ENCODE data around the gene CYFIP1.

Gene CYFIP1

DNA sequence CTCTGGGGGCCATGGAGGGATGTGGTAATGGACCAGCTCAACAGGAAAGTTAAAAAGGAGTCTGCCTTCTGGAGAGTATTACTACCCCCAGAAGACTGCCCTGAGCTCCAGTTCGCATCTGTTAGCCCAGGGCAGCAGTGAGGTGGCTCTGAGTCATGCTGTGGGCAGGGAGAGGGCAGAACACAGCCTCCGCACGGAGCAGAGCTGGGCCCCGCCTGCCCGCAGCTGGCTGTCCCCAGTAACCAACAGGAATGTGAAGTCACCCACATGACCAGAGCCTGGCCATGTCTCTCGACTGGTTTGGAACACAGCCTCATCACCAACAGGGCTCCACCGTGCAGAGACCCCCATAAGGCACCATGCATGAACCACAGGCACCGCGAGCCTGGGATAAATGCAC is 62.1 kb downstream of the CYFIP1 start:
- no peak for DNase-seq (ENCODE audit: low read depth)

DNA sequence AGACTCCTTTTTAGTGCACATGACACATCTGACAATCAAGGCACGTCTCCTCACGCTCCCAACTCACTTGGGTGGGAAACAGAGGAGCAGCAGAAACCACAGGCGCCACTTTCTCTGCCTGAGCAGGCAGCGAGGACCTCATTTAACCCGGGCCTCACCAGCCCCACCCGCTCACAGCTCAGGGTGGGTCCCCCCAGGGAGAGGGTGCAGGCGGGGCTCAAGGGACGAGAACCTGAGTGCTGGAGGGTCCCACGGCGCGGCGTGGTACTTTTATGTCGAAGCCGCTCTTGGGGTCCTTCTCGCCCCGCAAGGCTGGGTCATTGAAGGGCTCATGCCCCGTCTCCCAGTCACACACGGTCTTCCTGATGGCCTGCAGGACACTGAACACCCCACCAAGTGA is 62.6 kb downstream of the CYFIP1 start:
- DNase-seq (ENCODE audit: low read depth) = no peak

DNA sequence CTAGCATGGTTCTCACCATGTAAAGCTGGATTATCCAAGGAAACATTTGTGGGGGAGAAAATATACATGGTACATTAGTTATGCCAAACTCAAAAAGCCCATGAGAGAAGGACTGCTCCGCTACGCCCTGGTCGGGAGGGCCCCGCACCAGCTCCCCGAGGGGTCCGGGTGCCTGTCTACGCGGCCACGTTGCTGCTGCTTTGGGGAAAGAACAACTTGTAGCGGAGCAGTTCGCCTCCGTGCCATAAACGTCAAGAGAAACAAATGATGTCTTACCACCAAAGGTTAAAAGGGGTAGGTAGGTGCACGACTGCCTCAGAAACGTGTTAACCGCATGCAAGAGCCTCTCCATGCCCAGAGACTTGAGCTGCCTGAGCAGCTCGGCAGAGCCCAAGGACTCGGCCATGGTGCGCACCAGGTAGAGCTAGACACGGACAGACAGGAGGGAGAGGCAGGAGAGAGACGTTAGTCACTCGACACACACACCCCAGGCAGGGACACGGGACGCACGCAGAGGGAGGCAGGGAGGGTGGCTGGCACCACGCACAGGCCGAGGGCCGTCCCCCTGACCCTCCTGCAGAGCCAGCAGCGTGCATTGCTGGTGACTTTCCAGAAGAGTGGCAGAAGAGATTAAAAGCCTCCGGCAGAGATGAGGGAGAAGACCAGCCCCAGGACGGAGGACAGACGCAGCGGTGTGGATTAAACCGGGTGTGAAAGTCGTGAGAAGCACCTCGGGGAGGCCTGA is 63.4 kb downstream of the CYFIP1 start:
- no peak for DNase-seq (ENCODE audit: low read depth)

DNA sequence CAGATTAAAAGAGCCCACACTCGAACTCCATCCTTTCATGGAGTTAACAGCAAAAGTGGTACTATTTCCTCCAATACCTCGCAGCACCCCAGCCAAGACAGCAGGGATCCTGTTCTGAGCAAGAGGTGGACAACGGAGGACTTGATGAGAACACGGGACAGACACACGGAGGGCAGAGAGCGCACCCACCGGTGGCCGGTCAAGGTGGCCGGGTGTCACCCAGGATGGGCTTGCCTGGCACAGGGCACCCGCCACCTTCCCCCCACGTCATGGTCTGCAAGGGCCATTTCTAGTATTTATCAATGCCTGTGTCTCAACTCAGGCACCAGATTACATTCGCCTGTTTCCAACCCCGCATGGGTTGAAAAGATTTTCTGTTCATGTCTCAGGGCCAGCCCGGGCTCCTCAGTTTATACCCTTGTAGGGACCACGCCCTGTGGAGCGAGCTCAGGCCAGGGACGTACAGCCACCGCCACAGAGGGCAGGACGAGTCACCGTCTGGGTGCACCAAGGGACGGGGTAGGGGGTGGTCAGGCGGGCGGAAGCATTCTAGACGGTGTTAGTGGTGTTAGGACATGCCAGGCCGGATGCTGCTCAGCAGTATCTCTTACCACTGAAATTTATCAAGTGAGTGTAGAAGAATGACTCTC is 64.2 kb downstream of the CYFIP1 start:
- DNase-seq (ENCODE audit: low read depth) = no peak

DNA sequence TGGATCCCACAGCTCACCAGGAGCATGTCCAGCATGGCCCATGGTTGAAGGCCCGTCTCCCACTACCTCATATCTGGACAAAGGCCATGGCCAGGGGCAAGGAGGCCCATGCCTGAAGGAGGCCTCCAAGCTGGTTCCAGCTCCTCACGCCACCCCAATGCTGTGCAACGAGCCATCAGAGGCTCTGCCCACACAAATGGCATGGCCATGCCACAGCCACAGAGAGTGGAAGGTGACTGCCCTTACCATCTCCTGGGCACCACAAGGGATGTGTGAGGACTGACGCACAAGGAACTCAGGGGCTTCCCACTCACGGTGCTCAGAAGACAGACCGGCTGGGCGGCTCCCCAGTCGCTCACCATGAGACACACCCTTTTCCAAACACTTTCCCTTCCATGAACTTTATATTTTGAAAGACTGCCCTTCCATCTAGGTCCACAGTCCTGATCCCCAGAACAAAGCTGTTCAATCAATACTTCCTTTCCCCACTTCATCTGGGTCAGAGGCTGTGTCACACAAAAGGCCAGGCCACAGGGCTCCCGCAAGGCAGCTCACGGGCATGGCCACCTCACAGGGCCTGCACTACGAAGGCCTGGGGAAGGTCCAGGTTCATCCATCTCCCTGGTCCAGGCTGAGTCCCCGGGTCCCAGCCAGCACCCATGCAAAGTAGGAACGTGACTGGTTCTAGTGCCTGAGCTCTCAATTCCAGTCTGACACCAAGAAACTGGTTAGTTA is 66.4 kb downstream of the CYFIP1 start:
- no peak for DNase-seq (ENCODE audit: low read depth)

DNA sequence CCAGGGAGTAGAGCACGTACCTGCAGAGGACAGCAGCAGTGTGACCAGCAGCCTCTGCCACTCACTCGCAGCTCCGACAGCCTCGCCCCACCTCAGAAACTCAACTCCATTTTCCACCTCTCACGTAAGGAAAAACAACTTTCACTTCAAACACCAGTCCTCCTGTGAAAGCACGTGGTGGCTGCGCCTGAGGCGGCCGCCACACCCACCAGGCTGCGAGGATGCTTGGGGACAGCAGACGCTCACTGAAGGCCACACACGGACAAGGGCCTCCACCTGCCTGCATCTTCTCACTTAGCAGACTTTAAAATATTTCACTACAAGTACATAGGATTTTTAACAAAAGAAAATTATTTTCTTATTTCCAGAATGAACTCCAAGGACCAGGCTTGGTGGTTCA is 67.9 kb downstream of the CYFIP1 start:
- DNase-seq (ENCODE audit: low read depth) = no peak

DNA sequence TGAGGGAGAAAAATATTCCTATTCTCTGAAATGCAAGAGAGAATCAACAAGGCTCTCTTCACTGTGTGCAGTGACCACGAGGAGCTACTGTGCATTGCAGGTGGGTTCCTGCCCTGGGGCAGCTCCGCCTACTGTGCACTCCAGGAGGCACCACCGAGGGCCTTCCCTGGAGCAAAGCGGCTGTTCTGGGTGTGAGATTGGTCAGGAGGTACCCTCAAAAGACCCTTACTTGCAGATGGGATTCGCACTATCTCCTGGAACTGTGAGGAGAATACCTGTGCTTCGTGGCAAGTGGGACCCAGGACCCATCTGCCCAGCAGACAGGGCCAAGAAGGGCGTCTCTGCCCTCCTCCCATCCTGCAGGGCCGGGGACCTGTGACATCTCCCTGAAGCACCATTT is 68.9 kb downstream of the CYFIP1 start:
- DNase-seq (ENCODE audit: low read depth) = no peak

DNA sequence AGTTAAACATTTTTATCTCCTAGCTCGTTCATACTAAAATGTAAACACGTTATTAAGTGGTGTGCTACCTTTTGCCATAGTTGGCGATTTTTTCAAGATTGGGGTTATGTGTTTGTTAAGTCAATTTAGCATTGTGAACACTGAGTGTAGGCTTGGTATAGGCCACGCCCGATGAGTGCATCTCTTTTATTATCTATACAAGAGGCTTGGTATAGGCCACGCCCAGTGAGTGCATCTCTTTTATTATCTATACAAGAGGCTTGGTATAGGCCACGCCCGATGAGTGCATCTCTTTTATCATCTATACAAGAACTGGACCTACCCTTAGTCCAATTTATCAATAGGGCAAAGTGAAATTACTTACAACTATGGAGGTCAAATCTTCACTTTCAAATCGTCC is 71.3 kb downstream of the CYFIP1 start:
- no peak for DNase-seq (ENCODE audit: low read depth)

DNA sequence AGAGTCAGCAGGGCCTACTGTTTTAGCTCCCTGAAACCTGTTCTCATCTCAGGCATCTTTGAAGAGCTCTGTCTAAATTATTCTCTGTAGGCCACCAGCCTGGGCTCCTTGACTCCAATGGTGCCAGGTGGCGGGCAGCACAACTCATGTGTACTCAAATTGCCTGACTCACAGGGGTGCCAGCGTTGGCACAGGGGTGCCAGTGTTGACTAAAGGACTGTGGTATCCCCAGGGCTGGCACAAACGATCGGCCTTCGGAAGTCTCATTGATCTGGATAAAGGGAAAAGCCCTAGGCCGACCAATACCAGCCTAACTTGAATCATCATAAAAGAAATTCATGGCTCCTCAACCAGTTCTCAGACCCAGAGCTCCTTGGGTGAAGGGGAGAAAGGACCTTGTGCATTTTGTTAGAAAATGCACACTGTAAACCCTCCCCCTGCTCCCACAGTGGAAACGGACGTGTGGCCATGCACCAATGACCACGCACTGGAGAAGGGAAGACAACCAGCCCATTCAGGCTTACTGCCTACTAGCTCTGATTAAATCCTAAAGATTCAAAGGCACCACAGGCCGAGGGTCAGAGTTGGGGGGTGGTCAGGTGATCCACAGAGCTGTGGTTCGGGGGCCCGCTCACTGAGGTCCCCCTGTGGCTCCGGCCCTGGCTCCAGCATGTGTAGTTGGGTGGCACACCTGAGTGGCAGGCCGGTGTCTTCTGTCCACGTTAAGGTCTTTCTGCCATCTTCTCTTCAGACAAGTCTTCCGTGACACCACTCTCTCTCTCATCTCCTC is 72.8 kb downstream of the CYFIP1 start:
- DNase-seq (ENCODE audit: low read depth) = no peak

DNA sequence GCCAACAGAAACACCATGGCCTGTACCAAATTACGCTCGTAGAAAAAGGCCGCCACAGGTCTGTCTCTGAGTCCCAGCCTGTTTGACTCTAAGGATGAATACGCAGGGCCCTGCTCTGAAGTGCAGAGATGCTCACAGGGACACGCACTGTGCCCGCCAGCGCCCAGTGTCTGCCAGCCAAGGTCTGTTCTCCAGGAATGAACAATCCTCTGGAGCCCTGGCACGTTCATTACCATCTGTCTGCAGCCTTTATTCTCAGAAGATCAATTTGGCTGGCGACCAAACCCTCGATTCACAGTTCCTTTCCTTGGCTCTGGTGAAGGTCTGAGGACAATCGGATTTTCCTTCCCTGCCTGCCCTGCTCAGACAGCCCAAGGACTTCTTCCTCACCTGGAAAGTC is 75.4 kb downstream of the CYFIP1 start:
- no peak for DNase-seq (ENCODE audit: low read depth)

DNA sequence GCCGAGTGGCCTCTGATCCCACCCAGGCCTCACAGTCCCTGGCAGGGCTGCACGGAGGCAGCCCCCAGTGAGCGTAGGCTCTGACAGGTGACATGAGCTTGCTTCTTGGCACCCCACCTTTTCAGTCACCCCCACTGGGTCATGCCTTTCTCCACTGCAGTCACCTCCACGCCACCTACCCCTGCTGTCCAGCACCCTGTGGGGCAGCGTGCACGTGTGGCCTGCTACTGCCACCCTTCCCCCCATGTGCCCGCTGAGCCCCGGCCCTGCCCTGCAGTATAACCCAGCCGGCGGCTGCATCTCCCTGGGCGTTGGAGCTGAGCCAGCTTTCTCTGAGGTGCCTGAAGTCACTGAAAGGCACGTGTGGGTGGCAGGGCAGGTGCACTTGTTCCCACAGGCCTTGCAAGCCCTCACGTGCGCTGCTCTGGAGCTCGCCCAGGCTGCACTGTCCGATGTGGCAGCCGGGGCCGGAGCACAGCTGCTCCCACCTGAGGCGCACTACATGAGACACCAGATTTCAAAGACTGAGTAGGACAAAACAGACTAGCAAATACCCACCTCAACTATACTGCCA is 76.1 kb downstream of the CYFIP1 start:
- no peak for DNase-seq (ENCODE audit: low read depth)

DNA sequence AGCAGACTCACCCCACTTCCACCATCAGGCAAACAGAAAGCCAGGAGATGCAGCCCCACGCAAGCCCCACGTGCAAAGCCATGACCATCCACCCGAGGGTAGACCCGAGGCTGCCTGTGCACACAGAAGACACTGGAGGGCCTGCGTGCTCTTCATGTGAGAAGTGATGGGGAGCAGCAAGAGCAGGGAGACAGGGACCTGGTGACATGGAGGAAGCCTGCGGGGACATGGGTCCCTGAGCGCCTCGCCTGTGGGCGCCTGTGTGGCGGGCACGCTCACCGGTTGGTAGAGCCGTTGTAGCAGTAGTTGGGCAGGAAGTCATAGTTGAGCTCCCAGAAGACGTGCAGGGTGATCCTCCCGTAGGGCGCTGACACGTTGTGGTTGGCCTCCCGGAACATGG is 76.7 kb downstream of the CYFIP1 start:
- no peak for DNase-seq (ENCODE audit: low read depth)

DNA sequence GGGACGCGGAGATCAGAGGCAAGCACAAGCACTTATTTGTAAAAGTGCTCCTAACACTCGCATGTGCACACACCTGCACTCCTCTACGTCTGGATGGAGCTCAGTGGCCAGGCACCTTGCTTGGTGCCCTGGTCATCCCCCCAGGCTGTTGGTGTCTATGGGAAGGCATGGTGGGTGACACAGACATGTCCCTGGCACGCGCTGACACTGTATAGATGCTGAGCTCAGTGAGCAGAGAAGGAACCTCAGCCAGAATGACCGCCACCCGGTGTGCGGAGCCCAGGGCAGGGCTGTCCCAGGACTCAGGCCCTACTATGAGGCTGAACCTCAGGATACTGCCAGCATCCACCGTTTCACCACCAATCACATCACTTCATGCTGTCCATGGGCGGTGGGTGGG is 77.2 kb downstream of the CYFIP1 start:
- no peak for DNase-seq (ENCODE audit: low read depth)

DNA sequence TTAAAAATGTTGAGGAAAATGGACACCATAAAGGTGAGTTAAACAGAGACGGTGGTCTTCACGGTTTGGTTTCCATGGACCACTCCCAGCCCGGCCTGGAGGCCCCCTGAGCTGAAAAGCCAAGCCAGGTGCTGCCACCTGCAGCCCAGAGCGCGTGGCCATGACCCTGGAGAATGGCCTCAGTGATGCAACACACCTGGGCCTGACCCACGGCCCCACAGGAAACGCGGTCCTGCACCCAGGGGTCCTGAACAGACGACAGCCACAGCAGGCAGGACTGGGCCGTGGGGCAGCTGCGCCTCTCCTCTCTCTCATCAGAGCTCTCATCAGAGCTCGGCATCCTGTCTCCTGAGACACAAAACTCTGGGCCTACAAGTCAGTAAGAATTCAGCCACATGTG is 77.6 kb downstream of the CYFIP1 start:
- DNase-seq (ENCODE audit: low read depth) = no peak

DNA sequence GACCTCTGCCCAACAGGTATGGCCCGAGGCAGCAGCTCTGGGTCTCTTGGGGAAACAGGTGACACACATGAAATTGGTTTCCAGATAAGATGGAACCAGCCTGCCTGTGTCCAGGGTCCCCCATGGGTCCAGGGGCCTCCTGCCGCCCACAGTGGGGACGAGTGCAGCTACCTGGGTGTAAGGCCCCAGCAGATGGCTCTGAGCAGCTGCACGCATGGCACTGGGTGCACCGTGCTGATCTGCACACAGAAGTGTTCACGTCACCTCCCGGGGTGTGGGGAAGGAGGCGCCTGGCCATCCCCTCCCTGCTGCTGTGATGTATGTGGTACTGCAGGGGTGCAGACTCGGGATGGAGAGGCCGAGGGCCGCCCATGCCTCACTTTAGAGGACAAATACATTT is 78.1 kb downstream of the CYFIP1 start:
- DNase-seq (ENCODE audit: low read depth) = no peak

DNA sequence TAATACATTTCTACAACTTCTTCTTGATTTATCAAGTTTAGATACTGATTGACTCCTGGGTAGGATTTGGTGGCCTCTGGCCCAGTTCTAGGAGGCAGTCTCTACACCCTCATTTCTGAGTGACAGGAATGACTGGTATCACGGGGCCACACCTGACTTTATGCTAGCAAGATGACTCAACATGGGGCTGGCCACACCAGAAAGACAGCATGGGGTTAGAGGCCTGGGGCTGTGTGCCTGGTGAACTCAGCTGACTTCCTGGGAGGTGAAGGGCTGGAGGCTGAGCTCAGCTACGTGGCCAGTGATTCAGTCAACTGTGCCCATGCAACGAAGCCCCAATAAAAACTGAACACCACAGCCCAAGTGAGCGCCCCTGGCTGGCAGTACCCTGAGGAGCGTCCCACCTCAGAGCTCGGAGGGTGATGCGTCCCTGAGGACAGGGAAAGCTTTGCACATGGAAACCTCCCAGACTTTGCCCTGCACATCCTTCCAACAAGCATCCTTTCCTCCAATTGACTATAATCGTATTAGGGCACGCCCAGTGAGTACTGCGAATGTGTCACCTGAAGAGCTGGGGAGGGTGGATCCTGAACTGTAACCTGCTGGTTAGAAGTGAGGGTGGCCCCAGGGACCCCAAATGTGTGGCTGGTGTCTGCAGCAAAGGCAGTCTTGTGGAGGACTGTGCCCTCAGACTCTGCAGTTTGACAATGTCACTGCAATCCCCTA is 84.5 kb downstream of the CYFIP1 start:
- DNase-seq (ENCODE audit: low read depth) = no peak

DNA sequence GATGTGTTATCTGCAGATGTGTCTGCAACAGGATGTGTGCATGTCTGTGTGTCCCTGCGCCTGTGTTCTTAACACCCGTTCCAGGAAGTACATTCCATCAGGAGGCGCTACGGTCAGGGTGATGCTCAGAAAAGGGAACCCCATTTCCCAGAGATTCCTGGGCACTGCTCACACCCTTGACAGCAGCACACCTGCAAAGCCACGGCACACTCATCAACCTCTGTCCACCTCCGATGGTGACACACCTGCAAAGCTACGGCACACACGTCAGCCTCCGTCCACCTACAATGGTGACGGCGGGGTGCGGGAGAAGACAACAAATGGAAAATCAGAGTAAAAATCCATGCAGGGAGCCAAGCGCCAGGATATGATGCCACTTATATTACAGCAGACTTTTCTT is 86.3 kb downstream of the CYFIP1 start:
- DNase-seq (ENCODE audit: low read depth) = no peak

DNA sequence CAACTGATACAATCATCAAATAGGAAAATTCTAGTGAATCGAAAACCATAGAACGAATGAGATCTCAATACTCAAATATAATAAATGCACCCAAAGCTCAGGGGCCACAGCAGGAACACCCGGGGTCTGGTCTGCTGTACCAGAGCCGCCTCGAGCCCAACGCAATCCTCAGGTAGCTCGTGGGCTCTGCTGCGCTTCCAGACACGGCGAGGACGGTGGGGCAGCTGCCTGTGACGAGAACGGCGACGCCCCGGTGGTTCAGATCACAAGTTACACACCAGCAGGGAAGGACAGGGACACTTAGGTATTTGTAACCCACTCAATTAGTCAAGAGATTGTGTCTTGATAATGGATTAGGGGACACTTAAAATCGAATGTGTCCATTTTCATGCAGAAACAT is 87.1 kb downstream of the CYFIP1 start:
- no peak for DNase-seq (ENCODE audit: low read depth)

DNA sequence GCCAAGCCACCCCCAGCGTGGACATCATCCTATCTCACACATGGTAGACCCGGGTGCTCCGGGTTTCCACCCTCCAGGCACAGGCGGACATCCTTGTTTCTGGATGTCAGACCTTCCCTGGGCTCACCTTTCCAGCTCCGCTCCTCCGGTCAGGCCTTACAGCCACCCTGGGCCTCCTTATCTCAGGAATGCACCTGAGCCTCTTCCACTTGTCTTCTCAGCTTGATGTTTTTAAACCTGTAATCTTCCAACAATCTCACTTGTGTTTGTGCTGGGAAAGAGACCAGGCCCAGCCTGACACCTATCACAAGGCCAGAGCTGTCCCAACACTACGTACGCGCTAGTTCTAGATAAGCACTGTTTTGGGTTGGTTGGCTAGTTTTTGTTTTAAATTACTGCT is 87.8 kb downstream of the CYFIP1 start:
- no peak for DNase-seq (ENCODE audit: low read depth)

DNA sequence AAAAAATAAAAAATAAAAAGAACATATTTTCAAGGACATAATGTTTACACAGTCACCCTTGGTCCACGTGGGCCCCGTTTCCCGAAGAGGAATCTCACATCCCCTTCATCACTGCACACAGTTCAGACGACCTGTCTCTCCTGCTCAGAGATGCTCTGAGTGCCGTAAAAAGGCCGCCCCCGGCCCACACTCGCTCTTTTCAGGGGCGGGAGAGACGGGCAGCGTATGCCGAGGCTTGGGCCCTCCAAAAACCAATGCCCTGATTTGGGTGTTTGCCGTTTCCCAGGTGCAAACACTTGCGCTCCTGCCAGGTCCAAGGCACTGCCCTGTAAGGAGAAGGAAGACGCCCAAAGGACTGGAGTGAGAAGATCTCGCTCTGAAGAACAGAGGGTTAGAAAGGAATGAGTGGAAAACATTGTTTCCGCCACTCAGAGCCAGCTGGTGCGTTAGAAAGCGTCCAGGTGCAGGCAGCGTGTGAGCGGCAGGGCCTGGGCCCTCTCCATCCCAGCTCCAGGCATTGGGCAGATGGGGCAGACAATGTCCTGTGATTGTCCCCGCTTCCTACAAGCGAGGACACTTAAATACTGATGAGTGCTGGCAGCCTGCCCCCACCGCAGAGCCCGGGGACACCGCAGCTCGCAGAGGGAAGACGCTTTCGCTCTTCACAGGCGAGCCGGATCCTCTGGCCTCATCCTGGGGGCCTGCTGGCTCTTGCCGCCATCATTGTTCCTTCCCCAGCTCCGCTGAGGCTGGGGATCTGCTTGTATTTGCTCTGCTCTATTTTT is 88.5 kb downstream of the CYFIP1 start:
- DNase-seq (ENCODE audit: low read depth) = no peak

DNA sequence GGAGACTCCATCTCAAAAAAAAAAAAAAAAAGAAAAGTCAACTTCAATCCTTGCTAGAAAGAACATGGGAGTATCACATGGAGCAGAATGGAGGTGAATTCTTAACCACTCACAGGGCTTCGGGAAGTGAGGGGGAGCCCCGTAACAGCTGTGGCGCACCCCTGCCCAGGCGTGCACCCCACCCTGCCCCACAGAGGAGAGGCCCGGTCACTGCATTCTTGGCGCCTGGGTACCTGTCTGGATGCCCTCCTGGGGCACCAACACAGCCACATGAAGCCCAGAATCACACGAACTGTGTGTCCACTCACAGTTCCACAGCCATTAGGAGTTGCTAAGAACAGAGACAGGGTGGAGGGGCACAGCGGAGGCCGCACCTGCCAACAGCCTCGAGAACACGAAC is 89.9 kb downstream of the CYFIP1 start:
- DNase-seq (ENCODE audit: low read depth) = no peak

All from stimulated activated CD8-positive, alpha-beta memory T cell treated with anti-CD3 and anti-CD28 coated beads, Interleukin-12 subunit alpha, Interleukin-12 subunit beta, amount 100 ng/mL, for 4 hours (primary cell).